ENCODE measurements around the gene SAE1. TPM values are rescaled to one million over a fixed set of nuclear protein-coding genes. Genes with fewer than 3 reads are reported as not detected.
A peak's percentile ranks its signal among the peaks of the same experiment; 100 is the strongest.

The SAE1 gene
- total and polyA plus RNA-seq, 10 of the 15 experiments (the other 5 are each of a cell fraction or from before 2014, with no cell fraction given): 62.0 to 246 (median 148) TPM

- ATAC-seq: peak; percentile 55
- ChIA-PET SMC1A (ENCODE audit: uncharacterized antibody, unreplicated experiment) (interaction anchor here (1.2 to 2.4 kb wide), 4 partner anchors 9 to 114 kb away, joined by 3 to 26 read pairs (median 16); partner anchors contain the start of gene SAE1), RAD21 (ENCODE audit: unreplicated experiment) (interaction anchor here (1.0 to 1.8 kb wide), 6 partner anchors 10 to 74 kb away, joined by 3 to 16 read pairs (median 8); partner anchors contain the start of gene SAE1), POLR2A (interaction anchor here (1.0 to 2.0 kb wide), 11 partner anchors 8 to 157 kb away, joined by 3 to 45 read pairs (median 5); partner anchors contain the start of gene SAE1), CTCF (interaction anchor here (0.6 to 2.4 kb wide), 13 partner anchors 8 to 407 kb away, joined by 3 to 19 read pairs (median 4); no protein-coding TSS in a partner anchor)
- no peak for DNase-seq (ENCODE audit: low read depth, low spot score)
- H3K9ac ChIP-seq (ENCODE audit: control insufficient read depth, insufficient read depth, low read length): peak overlapping the region; percentile 100
- H3K36me3 ChIP-seq (ENCODE audit: control insufficient read depth in 2 of 2, insufficient read depth in 2 of 2, low read length in 1 of 2): no peaks in the 10 kb centered on the region
- 0% methylated on average over 27 of the region's 85 CpGs for WGBS (ENCODE audit: insufficient coverage, insufficient replicate concordance, low lambda C conversion rate, missing lambda C conversion rate)
- H3K4me2 ChIP-seq (ENCODE audit: control insufficient read depth, insufficient read depth): peak overlapping the region; percentile 81
- no peaks in the 10 kb centered on the region for H3K27me3 ChIP-seq (replicated peaks in 1 of 2; ENCODE audit: control insufficient read depth in 2 of 2, insufficient read depth in 2 of 2, low read length in 1 of 2)
- no peak for FAIRE-seq
- in situ Hi-C loops (cut with MboI) (no loop called here), intact Hi-C loops (cut with micrococcal nuclease; ENCODE audit: unreplicated experiment) (loop anchor here (1.0 to 10.0 kb wide), 2 partner anchors 64 to 258 kb away; partner anchors contain the start of genes AP2S1 and TMEM160)
- peak overlapping the region; percentile 99 for H3K27ac ChIP-seq (ENCODE audit: control insufficient read depth, insufficient read depth)
- H4K20me1 ChIP-seq (ENCODE audit: control insufficient read depth, insufficient read depth): no peaks in the 10 kb centered on the region
- H3K79me2 ChIP-seq (ENCODE audit: control insufficient read depth, insufficient read depth, low read length): peaks cover 54% of the 10 kb centered on the region
- H3K4me1 ChIP-seq (ENCODE audit: control insufficient read depth, insufficient read depth, low read length): peaks cover 7% of the 10 kb centered on the region
- BruUV-seq (replicated peaks): no TSS peak
- no peaks in the 10 kb centered on the region for H3K9me3 ChIP-seq (replicated peaks; ENCODE audit: control insufficient read depth, insufficient read depth, low read length)
- no peak overlapping the region for H2AFZ ChIP-seq (ENCODE audit: control insufficient read depth, low read depth, low read length)
- H3K4me3 ChIP-seq: peak overlapping the region; percentile 98
- TF ChIP-seq CBX5 (IDR thresholded peaks at IDR 0.05; ENCODE audit: low read depth) (no peak), TCF7 (IDR thresholded peaks at IDR 0.05; ENCODE audit: borderline replicate concordance) (no peak), NBN (IDR thresholded peaks at IDR 0.05) (peak; percentile 4; the same call in 1 of the 2 replicates), SREBF2 (IDR thresholded peaks at IDR 0.05; ENCODE audit: low read length) (no peak), BMI1 (IDR thresholded peaks at IDR 0.05; ENCODE audit: borderline replicate concordance) (no peak), REST (IDR thresholded peaks at IDR 0.05; ENCODE audit: low read depth, low read length) (no peak), ZNF384 (IDR thresholded peaks at IDR 0.05; ENCODE audit: borderline replicate concordance, low read depth, low read length) (no peak), DPF2 (IDR thresholded peaks at IDR 0.05) (peak; percentile 68), NR2C1 (IDR thresholded peaks at IDR 0.05) (peak; percentile 66), CBFB (IDR thresholded peaks at IDR 0.05; ENCODE audit: low read depth) (no peak), ZBTB40 (IDR thresholded peaks at IDR 0.05; ENCODE audit: borderline replicate concordance) (no peak), YY1 (IDR thresholded peaks at IDR 0.05; ENCODE audit: low read depth, low read length) (peak; percentile 95), SRF (IDR thresholded peaks at IDR 0.05; ENCODE audit: low read depth in 2 of 2, low read length in 2 of 2) (no peak), RUNX3 (IDR thresholded peaks at IDR 0.05; ENCODE audit: low read length) (0 out of 2 replicates have a peak, but pooled peaks have one; percentile 30), PML (IDR thresholded peaks at IDR 0.05; ENCODE audit: low read length) (peak; percentile 25; the same call in 1 of the 2 replicates), ZBED1 (IDR thresholded peaks at IDR 0.05; ENCODE audit: borderline replicate concordance) (no peak; the same call in none of the 2 replicates), SREBF1 (IDR thresholded peaks at IDR 0.05; ENCODE audit: low read length) (no peak)
Observed at GRCh38 chr19:47112166-47112996, 18.3 kb upstream of the SAE1 start.

Data from GM12878 (cell line).